NCI-H774 (cell line): ENCODE measurements around the gene PRM1.

Experiments
- DNase-seq: peaks from one replicate; lab custom pipeline; 2025; lab: John Stamatoyannopoulos, UW

PRM1 gene

DNA sequence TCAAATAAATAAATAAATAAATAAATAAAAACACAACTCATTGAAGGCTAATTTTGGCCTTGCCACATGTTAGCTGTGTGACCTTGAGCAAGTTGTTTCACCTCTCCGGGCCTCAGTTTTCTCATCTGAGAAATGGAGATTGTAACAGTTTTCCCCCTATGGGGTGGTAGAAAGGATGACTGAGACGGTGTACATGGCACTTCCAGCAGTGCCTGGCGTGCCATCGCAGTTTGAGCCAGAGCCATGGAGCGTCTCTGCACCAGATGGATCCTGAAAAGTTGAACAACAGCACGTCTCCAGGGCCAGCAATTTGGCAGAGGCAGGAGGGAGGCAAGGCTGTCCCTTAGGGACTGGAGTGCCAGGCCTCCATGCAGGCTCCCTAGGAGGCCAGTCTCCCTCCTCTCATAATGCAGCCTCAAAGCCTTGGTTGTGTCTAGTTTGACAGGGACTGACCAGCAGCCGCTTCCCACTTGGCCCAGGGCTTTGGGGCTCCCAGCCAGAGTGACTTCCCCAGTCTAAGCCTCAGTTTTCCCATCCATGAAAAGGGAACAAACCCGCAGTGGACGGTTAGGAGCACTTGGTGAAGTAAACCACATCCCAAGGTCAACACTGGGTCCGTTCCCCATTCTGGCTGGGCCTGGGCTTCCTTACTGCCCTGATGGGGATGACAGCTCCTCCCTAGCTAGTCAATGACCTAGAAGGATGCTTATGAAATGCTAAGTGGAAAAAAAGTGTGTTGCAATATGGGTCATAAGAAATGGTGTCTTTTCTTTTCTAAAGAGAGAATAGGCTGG lies 44.5 kb downstream of the PRM1 start:
- no peak for DNase-seq

DNA sequence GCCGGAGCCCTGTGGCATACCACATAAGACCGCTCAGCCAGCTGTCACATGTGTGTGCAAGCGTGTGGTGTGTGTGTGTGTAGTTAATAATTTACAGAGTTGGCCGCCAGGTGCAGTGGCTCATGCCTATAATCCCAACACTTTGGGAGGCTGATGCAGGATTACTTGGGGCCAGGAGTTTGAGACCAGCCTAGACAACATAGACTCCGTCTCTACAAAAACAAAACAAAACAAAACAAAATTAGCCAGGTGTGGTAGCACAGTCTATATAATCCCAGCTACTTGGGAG lies 45.5 kb downstream of the PRM1 start:
- no peak for DNase-seq

DNA sequence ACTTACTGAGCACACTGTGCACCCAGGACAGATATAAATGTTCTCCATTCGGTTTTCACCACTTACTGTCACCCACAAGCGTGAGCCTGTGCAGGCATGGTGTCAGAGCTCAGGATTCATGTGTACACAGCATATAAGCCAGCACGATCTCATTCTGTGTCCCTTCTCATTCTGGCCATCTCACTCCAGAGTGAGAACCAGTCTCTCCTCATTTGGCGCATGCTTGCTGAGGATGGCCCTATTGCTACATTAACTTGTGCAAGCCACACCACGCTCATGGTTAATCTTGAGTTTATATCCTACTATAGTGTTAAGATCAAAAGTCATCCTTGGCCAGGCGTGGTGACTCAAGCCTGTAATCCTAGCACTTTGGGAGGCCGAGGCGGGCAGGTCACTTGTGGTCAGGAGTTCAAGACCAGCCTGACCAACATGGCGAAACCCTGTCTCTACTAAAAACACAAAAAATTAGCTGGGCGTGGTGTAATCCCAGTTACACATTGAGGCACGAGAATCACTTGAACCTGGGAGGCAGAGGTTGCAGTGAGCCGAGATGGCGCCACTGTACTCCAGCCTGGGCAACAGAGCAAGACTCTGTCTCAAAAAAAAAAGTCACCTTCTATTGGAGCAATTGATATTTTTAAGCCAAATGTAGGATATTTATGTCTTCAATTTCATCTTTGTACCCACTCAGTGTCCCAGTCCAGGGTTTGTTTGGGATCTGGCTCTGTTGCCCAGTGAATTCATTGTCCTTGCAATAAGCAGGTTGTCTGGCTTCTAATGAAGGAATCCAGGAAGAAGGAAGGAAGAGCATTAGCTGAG lies 46.0 kb downstream of the PRM1 start:
- DNase-seq: no peak

DNA sequence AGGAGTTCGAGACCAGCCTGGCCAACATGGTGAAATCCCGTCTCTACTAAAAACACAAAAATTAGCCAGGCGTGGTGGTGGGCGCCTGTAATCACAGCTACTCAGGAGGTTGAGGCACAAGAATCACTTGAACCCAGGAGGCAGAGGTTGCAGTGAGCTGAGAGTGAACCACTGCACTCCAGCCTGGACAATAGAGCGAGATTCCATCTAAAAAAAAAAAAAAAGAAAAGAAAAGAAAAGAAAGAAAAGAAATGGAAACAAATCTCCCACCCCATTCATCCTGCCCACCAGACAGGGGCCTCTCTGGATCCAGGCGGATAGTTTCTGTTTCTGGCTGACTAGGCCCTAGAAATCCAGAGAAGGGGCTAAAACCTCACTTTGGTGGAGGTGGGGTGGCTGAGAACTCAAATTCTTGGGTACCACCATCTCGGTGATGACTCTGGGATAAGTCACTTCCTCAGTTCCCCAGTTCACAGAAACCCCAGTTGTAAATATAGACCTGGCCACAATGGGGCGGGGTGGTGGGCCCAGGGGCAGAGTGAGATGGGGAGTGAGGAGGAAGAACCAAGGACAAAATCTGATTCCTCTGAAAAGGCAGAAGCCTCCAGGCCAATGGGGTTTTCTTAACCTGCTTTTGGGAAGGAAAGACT lies 47.3 kb downstream of the PRM1 start:
- no peak for DNase-seq

DNA sequence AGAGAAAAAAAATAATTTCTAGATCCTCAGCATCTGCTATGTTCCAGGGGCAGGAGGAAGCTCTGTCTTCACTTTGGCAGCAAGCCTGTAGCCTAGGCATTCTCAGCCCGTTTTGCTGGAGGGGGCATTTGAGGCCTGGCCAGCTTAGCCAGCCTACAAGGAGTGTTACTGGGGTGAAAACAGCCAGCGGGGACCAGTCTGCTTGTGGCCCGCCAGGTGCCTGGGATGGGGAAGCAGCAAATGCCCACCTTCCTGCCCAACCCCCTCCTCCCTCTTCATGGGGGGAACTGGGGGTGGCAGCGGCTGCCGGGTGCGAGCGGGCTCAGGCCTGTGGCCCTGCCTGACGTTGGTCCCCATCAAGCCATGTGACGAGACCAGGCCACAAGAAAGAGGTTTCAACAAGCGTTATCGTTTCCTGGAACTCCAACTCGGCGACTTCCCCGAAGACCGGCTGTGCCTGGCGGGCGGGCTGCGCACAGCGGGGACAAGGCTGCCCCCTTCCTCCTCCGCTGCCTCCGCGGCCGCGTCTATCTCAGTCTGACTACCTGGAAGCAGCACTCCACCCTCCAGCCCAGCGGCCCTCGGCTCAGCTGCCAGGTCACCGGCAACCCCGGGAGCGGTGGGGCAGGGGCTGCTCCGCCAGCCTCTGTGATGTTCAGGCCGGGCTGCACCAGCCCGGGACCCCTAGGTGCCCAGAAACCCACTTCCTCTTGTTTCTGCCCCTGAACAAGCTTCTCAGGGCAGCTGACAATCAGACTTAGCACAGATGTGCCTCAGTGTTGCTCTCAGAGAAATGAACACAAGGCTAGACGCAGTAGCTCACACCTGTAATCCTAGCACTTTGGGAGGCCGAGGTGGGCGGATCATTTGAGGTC lies 48.0 kb downstream of the PRM1 start:
- no peak for DNase-seq

DNA sequence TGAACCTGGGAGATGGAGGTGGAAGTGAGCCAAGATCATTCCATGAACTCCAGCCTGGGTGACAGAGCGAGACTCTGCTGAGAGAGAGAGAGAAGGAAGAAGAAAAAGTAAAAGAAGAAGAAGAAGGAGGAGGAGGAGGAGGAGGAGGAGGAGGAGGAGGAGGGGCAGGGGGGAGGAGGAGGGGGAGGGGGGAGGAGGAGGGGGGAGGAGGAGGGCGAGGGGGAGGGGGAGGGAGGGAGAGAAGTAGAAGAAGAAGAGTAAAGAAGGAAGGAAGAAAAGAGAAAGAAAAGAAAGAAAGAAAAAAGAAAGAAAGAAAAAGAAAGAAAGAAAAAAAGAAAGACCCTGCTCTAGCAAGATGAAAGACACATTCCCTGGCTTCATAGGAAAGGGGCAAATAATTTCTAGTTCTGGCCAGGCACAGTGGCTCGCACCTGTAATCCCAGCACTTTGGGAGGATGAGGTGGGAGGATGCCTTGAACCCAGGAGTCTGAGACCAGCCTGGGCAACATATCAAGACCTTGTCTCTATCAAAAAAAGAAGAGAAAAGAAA lies 48.8 kb downstream of the PRM1 start:
- no peak for DNase-seq

DNA sequence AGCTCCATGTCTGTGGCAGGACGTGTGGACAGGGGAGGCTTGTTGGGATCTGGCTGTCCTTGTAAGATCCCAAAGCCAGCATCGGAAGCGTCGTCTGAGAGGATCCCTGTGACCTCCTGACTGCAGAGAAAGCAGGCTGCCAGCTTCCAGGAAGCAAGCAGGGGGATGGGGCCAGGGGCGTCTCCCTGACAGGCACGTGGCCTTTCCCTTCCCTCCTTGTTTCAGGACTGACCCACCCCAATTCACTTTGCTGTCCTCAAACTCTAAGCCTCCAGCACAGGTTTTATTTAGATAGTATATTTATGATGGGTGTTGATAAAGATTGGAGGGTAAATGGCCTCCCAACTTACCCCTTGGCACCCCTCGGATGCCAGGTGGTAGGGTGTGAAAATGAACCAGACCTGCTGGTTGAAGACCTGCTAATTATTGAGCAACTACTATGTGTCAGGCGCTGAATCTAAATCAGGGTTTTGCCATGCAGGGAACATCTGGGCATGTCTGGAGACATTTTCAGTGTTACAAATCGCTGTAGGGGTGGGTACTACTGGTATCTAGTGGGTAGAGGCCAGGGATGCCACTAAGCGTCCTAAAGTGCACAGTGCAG lies 49.7 kb downstream of the PRM1 start:
- DNase-seq: no peak
